Fibroblast of lung (primary cell): ENCODE results near the gene SPPL2C.

Experiments
- CTCF ChIP-seq, 2 donors: IDR thresholded peaks in 1 of 2; conservative IDR thresholded peaks in 1 of 2; 1 replicate in 1 of 2; 2 replicates in 1 of 2; pipeline ENCODE4 v1.5.1; 2011 to 2012; ENCODE audit warnings: low read length in 2 of 2, control low read depth in 1 of 2, inconsistent platforms in 1 of 2, low read depth in 1 of 2, mild to moderate bottlenecking in 1 of 2
- EZH2 ChIP-seq: IDR thresholded peaks from 2 replicates; pipeline ENCODE4 v1.5.1; 2012; ENCODE audit warnings: low read length, control low read depth, mild to moderate bottlenecking; ENCODE audit errors: missing control alignments

- TF ChIP-seq CTCF (conservative IDR thresholded peaks at IDR 0.05 in 1 of 2, IDR thresholded peaks at IDR 0.05 in 1 of 2; ENCODE audit: low read depth in 1 of 2, low read length in 2 of 2), result no peak
- TF ChIP-seq EZH2, result no peak
Measured at GRCh38 chr17:45893725-45894021, 49.0 kb downstream of the SPPL2C start.
